ENCODE results near the gene GLIPR2.
"Not testable (repeated sequence)": the region's sequence is repeated elsewhere in the genome, so short reads cannot be mapped to it uniquely, and the experiment has no call there.

Gene GLIPR2

DNA sequence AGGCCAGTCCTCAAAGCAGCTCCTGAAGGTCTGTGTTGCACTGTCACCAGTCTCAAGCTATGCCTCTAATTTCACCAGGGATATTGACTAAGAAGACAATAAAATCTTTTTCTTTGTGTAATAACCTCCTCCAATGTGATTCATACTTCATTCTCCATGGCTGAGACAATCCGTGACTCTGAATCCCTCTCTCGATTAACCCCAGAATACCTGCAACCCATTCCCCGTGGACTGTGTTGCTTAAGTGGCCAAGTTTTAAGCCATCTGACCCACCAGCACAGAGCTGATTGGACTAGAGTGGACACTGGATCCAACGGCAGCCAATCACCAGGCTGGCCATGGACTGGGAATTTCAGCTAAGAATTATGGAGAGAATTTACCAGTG is 27.2 kb downstream of the GLIPR2 start:
- no peak for DNase-seq (ENCODE audit: low read depth in 2 of 2)

DNA sequence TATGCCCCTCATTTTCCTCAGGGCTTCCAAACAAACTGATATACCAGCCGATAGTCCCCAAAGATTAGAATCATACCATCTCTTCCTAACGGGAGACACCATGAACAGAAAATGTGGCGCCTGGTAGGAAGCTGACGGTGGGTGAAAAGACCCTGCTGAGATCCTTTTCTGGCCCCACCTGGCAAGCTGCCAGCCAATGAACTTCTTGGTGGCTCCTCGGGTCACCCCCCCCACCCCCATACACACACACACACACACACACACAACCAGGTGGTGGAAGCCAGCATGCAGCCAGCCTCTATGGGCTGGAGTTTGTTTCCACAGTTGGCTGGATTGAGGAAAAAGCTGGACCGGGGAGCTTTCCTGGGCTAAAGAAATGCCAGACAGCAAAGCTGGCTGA is 27.8 kb downstream of the GLIPR2 start:
- no peak for DNase-seq (ENCODE audit: low read depth in 2 of 2)

DNA sequence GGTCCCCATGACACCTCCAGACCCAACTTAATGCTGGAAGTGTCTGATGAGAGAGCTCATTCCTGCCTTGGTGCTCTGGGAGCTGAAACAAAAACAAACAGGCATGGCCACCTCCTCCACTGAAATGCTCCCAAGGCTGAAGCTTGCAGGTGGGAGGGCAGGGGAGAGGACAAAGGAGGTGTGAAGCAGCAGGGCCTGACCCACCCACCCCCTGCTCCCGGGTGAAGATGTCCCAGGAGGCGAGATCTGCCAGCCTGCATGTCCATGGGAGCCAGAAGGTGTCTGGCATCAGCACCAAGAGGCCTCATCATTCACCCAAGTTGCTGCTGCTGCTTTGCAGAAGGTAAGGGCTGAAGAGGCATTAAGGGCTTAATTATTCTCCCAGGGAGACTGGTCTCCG is 28.5 kb downstream of the GLIPR2 start:
- no peak for DNase-seq (ENCODE audit: low read depth in 2 of 2)

DNA sequence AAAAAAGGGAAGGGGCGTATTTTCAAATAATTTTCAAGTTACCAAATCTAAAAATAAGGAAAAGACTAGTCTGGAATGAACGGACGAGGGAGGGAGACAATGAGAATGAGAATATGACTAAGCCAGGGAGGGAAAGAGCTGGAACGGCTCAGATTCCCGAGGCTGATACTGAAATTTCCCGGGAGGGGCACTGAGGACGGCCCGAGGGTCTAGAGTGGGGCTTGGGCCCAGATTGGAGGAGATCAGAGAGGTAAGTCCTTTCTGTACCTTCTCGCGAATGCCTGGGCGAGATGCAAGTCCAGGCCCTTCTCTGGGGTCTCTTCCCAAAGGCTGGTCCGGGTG is 29.3 kb downstream of the GLIPR2 start:
- DNase-seq (ENCODE audit: low read depth in 2 of 2), result no peak

DNA sequence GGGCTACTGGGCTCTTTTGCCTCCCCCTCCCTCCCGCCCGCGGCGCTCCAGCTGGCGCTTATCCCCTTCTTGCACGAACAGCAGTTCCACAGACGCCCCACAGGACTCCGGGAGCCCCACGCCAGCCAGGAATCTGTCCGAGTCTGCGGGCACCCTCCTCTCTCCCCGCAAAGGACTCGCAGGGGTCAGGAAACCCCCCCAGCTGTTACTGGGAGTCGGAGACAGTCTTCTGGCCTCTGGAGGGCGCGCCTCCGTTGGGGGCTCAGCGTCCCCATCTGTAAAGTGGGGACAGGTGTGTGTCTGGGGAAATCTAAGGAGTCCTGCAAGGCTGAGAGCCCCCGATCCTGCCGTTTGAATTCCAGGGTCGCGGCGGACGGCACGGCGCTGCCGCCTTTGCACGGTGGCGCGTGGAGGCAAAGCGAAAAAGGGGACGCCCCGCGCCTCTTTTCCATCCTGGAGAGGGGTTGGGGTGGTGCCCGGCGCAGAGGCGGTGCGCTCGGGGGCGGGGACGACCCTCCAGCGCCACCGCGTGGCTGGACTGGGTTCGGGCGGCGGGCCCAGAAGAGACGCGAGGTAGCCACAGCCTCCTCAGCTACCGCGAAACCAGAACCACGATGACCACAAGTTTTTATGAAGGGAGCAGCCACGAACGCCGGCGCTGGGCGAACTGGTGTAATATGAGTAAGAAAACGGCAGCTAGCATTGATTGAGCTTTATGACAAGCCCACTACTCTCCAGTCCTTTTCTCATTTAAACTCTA is 29.8 kb downstream of the GLIPR2 start:
- DNase-seq (ENCODE audit: low read depth in 2 of 2), result peak; percentile 71

DNA sequence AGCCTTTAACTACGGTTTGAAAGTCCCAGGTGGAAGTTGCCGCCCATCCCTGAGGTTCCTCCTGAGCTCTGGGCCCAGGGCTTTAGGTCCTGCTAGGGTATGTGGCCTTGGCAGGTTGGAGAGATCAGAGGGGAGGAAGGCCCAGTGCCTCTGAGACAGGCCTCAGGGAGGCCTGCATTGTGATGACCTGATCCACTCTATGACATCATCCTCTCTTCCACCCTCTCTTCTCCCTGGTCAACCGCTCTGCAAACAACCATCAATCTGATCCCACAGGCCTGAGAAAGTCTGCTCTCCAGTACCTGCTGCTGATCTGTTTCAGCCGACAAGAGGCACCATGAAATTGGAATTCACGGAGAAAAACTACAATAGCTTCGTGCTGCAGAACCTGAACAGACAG is 32.6 kb downstream of the GLIPR2 start, which contains the start of gene CCIN:
TSS of gene CCIN (plus strand) at position 223 of the 400 bp plus-strand sequence. CDS start at position 338, 115 bp downstream.
- DNase-seq (ENCODE audit: low read depth in 2 of 2), result no peak

DNA sequence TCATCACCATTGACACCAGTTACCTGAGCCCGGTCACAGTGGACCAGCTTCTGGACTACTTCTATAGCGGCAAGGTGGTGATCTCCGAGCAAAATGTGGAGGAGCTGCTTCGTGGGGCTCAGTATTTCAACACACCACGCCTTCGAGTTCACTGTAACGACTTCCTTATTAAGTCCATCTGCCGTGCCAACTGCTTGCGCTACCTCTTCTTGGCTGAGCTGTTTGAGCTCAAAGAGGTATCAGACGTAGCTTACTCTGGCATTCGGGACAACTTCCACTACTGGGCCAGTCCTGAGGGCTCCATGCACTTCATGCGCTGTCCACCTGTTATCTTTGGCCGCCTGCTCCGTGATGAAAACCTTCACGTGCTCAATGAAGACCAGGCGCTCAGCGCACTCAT is 33.2 kb downstream of the GLIPR2 start:
- no peak for DNase-seq (ENCODE audit: low read depth in 2 of 2)

DNA sequence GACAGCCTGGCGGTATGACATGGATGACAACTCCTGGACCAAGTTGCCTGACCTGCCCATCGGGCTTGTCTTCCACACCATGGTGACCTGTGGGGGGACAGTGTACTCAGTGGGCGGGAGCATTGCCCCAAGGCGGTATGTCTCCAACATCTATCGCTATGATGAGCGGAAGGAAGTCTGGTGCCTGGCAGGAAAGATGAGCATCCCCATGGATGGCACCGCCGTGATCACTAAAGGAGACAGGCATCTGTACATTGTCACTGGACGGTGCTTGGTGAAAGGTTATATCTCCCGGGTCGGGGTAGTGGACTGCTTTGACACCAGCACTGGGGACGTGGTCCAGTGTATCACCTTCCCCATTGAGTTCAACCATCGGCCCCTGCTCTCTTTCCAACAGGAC is 34.0 kb downstream of the GLIPR2 start:
- no peak for DNase-seq (ENCODE audit: low read depth in 2 of 2)

DNA sequence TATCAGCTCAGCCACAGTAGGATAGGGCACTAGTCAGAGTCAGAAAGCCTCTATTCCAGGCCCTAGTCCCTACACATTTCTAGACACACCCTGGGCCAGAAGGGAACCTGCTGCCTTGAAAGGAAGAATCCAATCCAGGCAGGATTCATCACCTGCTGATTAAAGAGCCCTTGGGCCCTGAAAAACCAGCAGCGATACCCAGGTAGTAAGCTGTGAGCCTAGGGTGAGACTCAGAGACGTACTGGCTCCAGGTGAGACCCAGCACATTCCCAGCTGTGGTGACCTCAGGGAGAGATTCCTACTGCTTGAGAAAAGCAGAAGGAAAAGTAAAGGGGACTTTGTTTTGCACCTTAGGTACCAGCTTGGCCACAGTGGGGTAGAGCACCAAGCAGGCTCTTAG is 37.3 kb downstream of the GLIPR2 start:
- DNase-seq (ENCODE audit: low read depth in 2 of 2), result no peak

DNA sequence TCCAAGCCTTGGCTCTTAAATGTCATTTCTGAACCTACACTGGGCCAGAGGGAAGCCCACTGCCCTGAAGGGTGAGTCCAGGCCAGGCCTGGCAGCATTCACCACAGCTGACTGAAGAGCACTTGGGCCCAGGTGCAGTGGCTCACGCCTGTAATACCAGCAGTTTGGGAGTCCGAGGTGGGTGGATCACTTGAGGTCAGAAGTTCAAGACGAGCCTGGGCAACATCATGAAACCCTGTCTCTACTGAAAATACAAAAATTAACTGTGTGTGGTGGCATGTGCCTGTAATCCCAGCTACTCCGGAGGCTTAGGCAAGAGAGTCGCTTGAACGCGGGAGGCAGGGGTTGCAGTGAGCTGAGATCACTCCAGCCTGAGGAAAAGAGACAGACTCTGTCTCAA is 37.7 kb downstream of the GLIPR2 start:
- no peak for DNase-seq (ENCODE audit: low read depth in 2 of 2)

DNA sequence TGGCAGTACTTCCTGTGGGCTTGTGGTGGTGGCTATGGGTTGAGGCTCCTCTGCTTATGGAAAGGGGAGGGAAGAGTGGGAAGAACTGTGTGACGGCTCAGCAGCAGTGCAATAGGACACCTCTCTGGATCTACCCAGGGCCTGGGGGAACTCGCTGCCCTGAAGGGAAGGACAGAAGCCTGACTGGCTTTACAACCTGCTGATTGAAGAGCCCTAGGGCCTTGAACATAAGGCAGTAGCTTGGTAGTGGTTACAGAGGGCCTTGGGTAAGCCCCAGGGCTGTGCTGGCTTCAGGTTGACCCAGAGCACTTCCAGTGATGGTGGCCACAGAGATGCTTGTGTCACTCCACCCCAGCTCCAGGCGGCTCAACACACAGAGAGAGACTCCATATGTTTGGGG is 38.2 kb downstream of the GLIPR2 start:
- DNase-seq (ENCODE audit: low read depth in 2 of 2), result no peak

DNA sequence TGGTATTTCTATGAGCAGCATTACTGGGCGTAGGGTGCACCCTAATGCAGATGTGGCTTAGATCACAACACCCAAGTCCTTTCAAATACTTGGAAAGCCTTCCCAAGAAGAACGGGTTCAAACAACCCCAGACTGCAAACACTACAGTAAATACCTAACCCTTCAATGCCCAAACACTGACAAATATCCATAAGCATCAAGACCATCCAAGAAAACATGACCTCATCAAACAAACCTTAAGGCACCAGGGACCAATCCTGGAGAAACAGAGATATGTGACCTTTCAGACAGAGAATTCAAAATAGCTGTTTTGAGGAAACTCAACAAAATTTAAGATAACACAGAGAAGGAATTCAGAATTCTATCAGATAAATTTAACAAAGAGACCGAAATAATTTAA is 38.7 kb downstream of the GLIPR2 start:
- not testable (repeated sequence) for DNase-seq (ENCODE audit: low read depth in 2 of 2)

DNA sequence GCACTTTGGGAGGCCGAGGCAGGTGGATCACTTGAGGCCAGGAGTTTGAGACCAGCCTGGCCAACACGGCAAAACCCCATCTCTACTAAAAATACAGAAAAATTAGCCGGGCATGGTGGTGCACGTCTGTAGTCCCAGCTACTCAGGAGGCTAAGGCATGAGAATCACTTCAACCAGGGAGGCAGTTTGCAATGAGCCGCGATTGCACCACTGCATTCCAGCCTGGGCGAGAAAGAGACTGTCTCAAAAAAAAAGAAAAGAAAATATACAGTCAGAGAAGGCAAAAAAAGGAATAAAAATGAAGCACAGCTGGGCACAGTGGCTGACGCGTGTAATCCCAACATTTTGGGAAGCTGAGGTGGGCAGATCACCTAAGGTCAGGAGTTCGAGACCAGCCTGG is 40.0 kb downstream of the GLIPR2 start:
- DNase-seq (ENCODE audit: low read depth in 2 of 2), result not testable (repeated sequence)

DNA sequence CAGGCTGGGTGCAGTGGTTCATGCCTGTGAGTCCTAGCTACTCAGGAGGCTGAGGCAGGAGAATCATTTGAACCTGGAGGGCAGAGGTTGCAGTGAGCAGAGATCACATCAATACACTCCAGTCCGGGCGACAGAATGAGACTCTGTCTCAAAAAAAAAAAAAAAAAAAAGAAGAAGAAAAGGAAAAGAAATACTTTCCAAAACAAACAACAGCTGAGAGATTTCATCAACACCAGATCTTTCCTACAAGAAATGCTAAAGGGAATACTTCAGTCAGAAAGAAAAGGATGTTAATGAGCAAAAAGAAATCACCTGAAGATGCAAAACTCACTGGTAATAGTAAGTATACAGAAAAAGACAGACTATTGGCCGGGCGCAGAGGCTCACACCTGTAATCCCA is 41.0 kb downstream of the GLIPR2 start:
- no peak for DNase-seq (ENCODE audit: low read depth in 2 of 2)

DNA sequence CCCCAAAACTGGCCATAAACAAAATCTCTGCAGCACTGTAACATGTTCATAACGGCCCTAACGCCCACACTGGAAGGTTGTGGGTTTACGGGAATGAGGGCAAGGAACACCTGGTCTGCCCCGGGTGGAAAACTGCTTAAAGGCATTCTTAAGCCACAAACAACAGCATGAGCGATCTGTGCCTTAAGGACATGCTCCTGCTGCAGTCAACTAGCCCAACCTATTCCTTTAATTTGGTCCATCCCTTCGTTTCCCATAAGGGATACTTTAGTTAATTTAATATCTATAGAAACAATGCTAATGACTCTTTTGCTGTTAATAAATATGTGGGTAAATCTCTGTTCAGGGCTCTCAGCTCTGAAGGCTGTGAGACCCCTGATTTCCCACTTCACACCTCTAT is 43.7 kb downstream of the GLIPR2 start:
- not testable (repeated sequence) for DNase-seq (ENCODE audit: low read depth in 2 of 2)

DNA sequence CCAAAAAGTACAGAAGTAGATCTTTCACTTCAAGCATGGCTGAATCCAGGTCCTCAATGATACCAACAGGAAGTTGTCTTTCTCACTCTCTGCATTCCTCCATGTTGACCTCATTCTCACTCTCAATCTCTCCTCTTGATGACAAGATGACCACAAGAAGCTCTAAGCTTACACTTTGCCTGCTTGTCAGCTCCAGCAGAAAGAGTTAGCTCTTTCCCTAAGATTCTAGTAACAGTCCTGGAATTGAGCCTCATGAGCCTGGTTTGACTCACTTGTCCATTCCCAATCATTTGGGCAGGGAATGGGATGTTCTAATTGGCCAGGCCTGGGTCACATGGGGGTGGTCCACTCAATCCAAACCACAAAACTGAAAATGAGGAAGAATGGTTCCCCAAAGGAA is 50.9 kb downstream of the GLIPR2 start:
- DNase-seq (ENCODE audit: low read depth in 2 of 2), result no peak

DNA sequence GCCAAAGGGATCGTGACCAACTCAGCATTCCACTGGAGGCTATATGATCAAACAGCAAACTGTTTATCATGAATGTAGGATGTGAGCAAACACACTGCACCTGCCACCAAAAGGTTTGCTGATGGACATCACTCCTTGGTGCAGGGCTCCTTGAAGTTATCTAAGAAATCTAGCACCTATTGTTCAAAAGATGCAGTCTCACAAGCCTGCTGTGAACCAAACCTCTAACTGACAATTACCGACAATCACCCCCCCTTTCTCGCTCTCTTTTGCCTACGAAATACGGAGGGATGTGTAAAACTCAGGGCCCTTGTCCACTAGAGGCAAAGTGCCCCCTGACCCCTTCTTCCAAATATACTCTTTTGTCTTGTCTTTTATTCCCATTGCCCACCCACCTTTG is 51.7 kb downstream of the GLIPR2 start:
- no peak for DNase-seq (ENCODE audit: low read depth in 2 of 2)

DNA sequence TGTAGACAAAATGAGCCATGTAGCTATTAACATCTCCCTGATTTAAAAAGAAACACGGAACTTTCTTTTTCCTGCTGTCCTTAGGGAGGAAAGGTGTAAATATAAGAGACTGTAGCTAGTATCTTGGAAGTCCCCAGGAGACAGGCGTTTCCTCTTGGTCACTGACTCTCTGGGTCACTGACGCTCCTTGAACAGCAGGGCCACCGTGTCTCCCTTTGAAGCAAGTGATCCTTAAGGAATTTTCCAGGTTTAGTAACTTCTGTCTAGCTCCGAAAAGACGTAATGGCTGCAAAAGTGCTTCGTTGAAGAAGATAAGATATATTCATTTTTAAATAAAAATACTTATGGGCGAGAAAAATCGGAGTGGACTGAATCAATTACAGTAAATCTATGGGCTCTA is 53.4 kb downstream of the GLIPR2 start:
- no peak for DNase-seq (ENCODE audit: low read depth in 2 of 2)

DNA sequence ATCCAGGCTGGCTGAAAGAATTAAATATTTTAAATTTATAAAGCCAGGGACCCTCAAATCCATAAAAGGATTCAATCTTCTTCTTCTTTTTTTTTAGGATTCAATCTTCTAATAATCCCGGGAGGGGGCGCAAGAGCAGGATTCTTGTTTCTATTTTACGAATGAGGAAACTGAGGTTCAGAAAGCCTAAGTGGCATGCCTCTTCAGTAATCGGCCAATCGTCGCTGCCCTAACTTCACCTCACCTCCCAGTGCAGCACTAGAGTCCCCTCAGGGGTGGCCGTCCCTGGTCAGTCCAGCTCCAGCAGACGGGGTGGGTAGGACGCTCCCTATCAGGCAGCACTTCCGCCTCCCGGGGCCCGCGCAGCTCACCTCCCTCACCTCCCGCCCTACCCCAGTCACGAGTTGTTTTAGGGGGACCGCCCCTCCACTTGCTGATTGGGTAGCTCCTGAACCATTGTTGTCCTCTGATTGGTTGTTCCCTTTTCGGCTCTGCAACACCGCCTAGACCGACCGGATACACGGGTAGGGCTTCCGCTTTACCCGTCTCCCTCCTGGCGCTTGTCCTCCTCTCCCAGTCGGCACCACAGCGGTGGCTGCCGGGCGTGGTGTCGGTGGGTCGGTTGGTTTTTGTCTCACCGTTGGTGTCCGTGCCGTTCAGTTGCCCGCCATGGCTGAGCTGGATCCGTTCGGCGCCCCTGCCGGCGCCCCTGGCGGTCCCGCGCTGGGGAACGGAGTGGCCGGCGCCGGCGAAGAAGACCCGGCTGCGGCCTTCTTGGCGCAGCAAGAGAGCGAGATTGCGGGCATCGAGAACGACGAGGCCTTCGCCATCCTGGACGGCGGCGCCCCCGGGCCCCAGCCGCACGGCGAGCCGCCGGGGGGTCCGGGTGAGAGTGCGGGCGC is 54.1 kb downstream of the GLIPR2 start, which contains the start of gene CLTA:
TSS of gene CLTA (plus strand) at position 534 of the 902 bp plus-strand sequence. CDS start at position 670, 136 bp downstream.
- DNase-seq (ENCODE audit: low read depth in 2 of 2), result peak; percentile 79 to 87

DNA sequence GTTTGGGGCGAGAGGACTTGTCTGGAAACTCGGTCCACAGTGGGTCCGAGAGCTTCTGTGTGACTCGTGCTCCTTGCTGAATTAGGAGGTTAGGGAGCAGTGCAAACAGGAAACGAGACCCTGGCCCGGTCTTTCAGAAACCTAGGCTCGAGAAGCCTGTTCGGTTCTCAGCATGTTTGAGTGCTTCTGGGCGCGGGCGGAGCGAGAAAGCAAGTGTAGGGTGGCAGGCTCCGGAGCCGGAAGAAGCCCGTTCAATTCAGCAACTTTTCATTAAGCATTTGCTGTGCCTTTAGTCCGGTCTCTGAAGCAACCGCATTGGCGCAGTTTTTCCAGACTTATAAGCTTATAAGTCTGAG is 54.7 kb downstream of the GLIPR2 start:
- peak; percentile 12 to 17 for DNase-seq (ENCODE audit: low read depth in 2 of 2)

DNA sequence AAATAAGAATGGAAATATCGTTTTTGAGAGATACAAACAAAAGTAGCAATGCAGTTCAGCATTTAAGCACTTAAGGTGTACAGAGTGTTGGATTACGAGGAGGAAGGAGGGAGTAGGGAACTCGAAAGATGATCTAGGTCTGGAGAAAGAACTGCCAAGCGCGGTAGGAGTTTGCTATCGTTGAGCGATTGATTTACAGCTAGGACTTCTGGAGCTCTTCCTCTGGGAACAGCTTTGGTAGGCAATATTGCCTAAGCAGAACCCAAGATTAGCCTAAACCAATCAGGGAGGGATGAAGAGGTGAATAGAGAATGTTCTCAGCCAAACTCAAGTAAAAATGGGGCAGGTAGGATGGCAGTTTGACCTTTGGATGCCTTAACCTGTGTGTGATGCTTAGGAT is 55.2 kb downstream of the GLIPR2 start:
- no peak for DNase-seq (ENCODE audit: low read depth in 2 of 2)

DNA sequence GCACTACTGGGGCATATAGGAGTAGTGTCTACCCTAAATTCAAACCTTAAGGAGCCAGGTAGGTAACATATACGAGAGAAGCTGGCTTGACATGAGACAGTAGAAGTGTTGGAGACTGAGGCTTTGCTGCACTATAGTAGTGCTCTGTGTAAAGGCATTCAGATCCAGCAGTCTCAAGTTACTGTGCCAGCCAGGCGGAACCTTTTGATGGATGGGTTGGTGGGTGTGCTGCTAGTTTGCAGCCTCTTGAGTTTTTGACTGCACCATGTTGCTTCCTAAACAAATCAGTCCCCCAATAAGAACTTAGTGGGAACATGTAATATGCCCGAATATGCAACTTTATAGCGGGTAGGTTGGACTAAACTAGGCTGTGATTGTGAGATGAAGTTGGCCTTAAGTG is 55.7 kb downstream of the GLIPR2 start:
- no peak for DNase-seq (ENCODE audit: low read depth in 2 of 2)

DNA sequence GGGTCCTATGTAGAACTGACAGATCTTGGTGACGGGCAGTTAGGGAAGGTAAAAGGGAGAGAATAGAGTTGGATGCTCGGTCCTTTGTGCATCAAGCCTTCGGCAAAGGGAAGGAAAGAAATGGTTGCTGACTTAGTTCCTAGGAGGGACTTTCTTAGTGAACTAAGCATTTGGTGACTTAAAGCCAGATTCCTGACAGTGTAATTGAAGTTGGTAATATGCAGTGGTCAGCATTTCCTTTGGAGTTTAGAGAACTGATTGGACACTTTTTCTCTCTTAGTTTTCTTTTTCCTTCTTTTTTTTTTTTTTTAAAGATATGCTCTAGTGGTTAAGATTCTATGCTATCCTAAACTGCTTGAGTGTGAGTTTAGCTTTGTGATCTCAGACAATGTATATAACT is 56.5 kb downstream of the GLIPR2 start:
- no peak for DNase-seq (ENCODE audit: low read depth in 2 of 2)
